ENCODE data around the gene SIGLEC5.
A peak's percentile ranks its signal among the peaks of the same experiment; 100 is the strongest.

The SIGLEC5 gene

GRCh38 chr19:51586103-51586728 lies 44.0 kb downstream of the SIGLEC5 start:
- FAIRE-seq (peak; percentile 30), DNase-seq (ENCODE audit: insufficient read length) (no peak)
- TF ChIP-seq POLR2AphosphoS5 (IDR thresholded peaks at IDR 0.05; ENCODE audit: low read depth, low read length) = no peak
- TF ChIP-seq POLR2A (IDR thresholded peaks at IDR 0.05; ENCODE audit: low read depth, low read length) = no peak
- no peak for TF ChIP-seq TAF1 (IDR thresholded peaks at IDR 0.05; ENCODE audit: borderline replicate concordance, low read depth, low read length)

GRCh38 chr19:51576850-51577249 lies 53.4 kb downstream of the SIGLEC5 start:
- TF ChIP-seq POLR2AphosphoS5 (IDR thresholded peaks at IDR 0.05; ENCODE audit: low read depth, low read length) (no peak), TAF1 (IDR thresholded peaks at IDR 0.05; ENCODE audit: borderline replicate concordance, low read depth, low read length) (no peak), POLR2A (IDR thresholded peaks at IDR 0.05; ENCODE audit: low read depth, low read length) (no peak)
- DNase-seq (ENCODE audit: insufficient read length) = no peak
- FAIRE-seq = no peak

- FAIRE-seq (no peak), DNase-seq (ENCODE audit: insufficient read length) (no peak)
- TF ChIP-seq POLR2A (IDR thresholded peaks at IDR 0.05; ENCODE audit: low read depth, low read length) = no peak
- TF ChIP-seq POLR2AphosphoS5 (IDR thresholded peaks at IDR 0.05; ENCODE audit: low read depth, low read length) = no peak
Observed at GRCh38 chr19:51573331-51573730, 56.9 kb downstream of the SIGLEC5 start.

- TF ChIP-seq POLR2A (IDR thresholded peaks at IDR 0.05; ENCODE audit: low read depth, low read length) (no peak), POLR2AphosphoS5 (IDR thresholded peaks at IDR 0.05; ENCODE audit: low read depth, low read length) (no peak), TAF1 (IDR thresholded peaks at IDR 0.05; ENCODE audit: borderline replicate concordance, low read depth, low read length) (no peak)
- FAIRE-seq (no peak), DNase-seq (ENCODE audit: insufficient read length) (no peak)
Observed at GRCh38 chr19:51572908-51573307, 57.3 kb downstream of the SIGLEC5 start.

GRCh38 chr19:51572410-51572809 lies 57.8 kb downstream of the SIGLEC5 start:
- no peak for TF ChIP-seq POLR2AphosphoS5 (IDR thresholded peaks at IDR 0.05; ENCODE audit: low read depth, low read length)
- TF ChIP-seq POLR2A (IDR thresholded peaks at IDR 0.05; ENCODE audit: low read depth, low read length) = no peak
- TF ChIP-seq TAF1 (IDR thresholded peaks at IDR 0.05; ENCODE audit: borderline replicate concordance, low read depth, low read length) = no peak
- DNase-seq (ENCODE audit: insufficient read length) (no peak), FAIRE-seq (no peak)

GRCh38 chr19:51571599-51571998 lies 58.6 kb downstream of the SIGLEC5 start:
- DNase-seq (ENCODE audit: insufficient read length) = no peak
- no peak for TF ChIP-seq POLR2AphosphoS5 (IDR thresholded peaks at IDR 0.05; ENCODE audit: low read depth, low read length)
- no peak for TF ChIP-seq TAF1 (IDR thresholded peaks at IDR 0.05; ENCODE audit: borderline replicate concordance, low read depth, low read length)
- TF ChIP-seq POLR2A (IDR thresholded peaks at IDR 0.05; ENCODE audit: low read depth, low read length) = no peak

GRCh38 chr19:51570962-51571575 lies 59.1 kb downstream of the SIGLEC5 start, which contains the start of gene ZNF175:
Gene ZNF175 (plus strand): TSS chr19:51571283. CDS start chr19:51573330, 2,047 bp downstream.
- FAIRE-seq (peak; percentile 100), DNase-seq (ENCODE audit: insufficient read length) (peak; percentile 37)
- TF ChIP-seq TAF1 (IDR thresholded peaks at IDR 0.05; ENCODE audit: borderline replicate concordance, low read depth, low read length) = no peak

More at GRCh38 chr19:51571599-51571998, 58.6 kb downstream of the SIGLEC5 start:
- FAIRE-seq = no peak

GRCh38 chr19:51568456-51568855 lies 61.7 kb downstream of the SIGLEC5 start:
- DNase-seq (ENCODE audit: insufficient read length) (no peak), FAIRE-seq (no peak)
- TF ChIP-seq POLR2A (IDR thresholded peaks at IDR 0.05; ENCODE audit: low read depth, low read length) = no peak
- TF ChIP-seq POLR2AphosphoS5 (IDR thresholded peaks at IDR 0.05; ENCODE audit: low read depth, low read length) = no peak

- no peak for TF ChIP-seq TAF1 (IDR thresholded peaks at IDR 0.05; ENCODE audit: borderline replicate concordance, low read depth, low read length)
- TF ChIP-seq POLR2A (IDR thresholded peaks at IDR 0.05; ENCODE audit: low read depth, low read length) = no peak
- TF ChIP-seq POLR2AphosphoS5 (IDR thresholded peaks at IDR 0.05; ENCODE audit: low read depth, low read length) = no peak
- FAIRE-seq = no peak
Observed at GRCh38 chr19:51567583-51567982, 62.6 kb downstream of the SIGLEC5 start.

GRCh38 chr19:51566489-51567100 lies 63.6 kb downstream of the SIGLEC5 start:
- FAIRE-seq (no peak), DNase-seq (ENCODE audit: insufficient read length) (no peak)
- no peak for TF ChIP-seq TAF1 (IDR thresholded peaks at IDR 0.05; ENCODE audit: borderline replicate concordance, low read depth, low read length)
- TF ChIP-seq POLR2A (IDR thresholded peaks at IDR 0.05; ENCODE audit: low read depth, low read length) = no peak
- TF ChIP-seq POLR2AphosphoS5 (IDR thresholded peaks at IDR 0.05; ENCODE audit: low read depth, low read length) = no peak

More at GRCh38 chr19:51567583-51567982, 62.6 kb downstream of the SIGLEC5 start:
- no peak for DNase-seq (ENCODE audit: insufficient read length)

- TF ChIP-seq TAF1 (IDR thresholded peaks at IDR 0.05; ENCODE audit: borderline replicate concordance, low read depth, low read length) = no peak
- no peak for TF ChIP-seq POLR2AphosphoS5 (IDR thresholded peaks at IDR 0.05; ENCODE audit: low read depth, low read length)
- TF ChIP-seq POLR2A (IDR thresholded peaks at IDR 0.05; ENCODE audit: low read depth, low read length) = no peak
- DNase-seq (ENCODE audit: insufficient read length) (no peak), FAIRE-seq (peak; percentile 38)
Observed at GRCh38 chr19:51565583-51565982, 64.6 kb downstream of the SIGLEC5 start.

- no peak for FAIRE-seq
- no peak for DNase-seq (ENCODE audit: insufficient read length)
- TF ChIP-seq POLR2AphosphoS5 (IDR thresholded peaks at IDR 0.05; ENCODE audit: low read depth, low read length) = no peak
- no peak for TF ChIP-seq TAF1 (IDR thresholded peaks at IDR 0.05; ENCODE audit: borderline replicate concordance, low read depth, low read length)
- TF ChIP-seq POLR2A (IDR thresholded peaks at IDR 0.05; ENCODE audit: low read depth, low read length) = no peak
Observed at GRCh38 chr19:51564791-51565190, 65.4 kb downstream of the SIGLEC5 start.

Data from GM12892 (cell line).